Activated T-cell treated with anti-CD3 and anti-CD28 coated beads, Interleukin-2, amount 50 U/mL, for 24 hours (primary cell): Measurements from ENCODE around the gene MILR1.

Source experiments
- DNase-seq: peaks from one replicate; pipeline ENCODE4 v3.0.0-alpha.2; 2020
- H3K27ac Mint-ChIP-seq: 2 replicates; pipeline ENCODE4 v1.8.0; 2020; ENCODE audit warnings: mild to moderate bottlenecking, mixed read lengths
- H3K27me3 Mint-ChIP-seq: 2 replicates; pipeline ENCODE4 v1.8.0; 2020; ENCODE audit warnings: mixed read lengths
- H3K36me3 Mint-ChIP-seq: 2 replicates; pipeline ENCODE4 v1.8.0; 2020; ENCODE audit warnings: low read depth, mixed read lengths
- H3K4me1 Mint-ChIP-seq: 2 replicates; pipeline ENCODE4 v1.8.0; 2020; ENCODE audit warnings: low read depth, mixed read lengths
- H3K4me3 Mint-ChIP-seq: 2 replicates; pipeline ENCODE4 v1.8.0; 2020; ENCODE audit warnings: mild to moderate bottlenecking, moderate library complexity, mixed read lengths
- H3K9me3 Mint-ChIP-seq: 2 replicates; pipeline ENCODE4 v1.8.0; 2020; ENCODE audit warnings: mixed read lengths

MILR1 gene

DNA sequence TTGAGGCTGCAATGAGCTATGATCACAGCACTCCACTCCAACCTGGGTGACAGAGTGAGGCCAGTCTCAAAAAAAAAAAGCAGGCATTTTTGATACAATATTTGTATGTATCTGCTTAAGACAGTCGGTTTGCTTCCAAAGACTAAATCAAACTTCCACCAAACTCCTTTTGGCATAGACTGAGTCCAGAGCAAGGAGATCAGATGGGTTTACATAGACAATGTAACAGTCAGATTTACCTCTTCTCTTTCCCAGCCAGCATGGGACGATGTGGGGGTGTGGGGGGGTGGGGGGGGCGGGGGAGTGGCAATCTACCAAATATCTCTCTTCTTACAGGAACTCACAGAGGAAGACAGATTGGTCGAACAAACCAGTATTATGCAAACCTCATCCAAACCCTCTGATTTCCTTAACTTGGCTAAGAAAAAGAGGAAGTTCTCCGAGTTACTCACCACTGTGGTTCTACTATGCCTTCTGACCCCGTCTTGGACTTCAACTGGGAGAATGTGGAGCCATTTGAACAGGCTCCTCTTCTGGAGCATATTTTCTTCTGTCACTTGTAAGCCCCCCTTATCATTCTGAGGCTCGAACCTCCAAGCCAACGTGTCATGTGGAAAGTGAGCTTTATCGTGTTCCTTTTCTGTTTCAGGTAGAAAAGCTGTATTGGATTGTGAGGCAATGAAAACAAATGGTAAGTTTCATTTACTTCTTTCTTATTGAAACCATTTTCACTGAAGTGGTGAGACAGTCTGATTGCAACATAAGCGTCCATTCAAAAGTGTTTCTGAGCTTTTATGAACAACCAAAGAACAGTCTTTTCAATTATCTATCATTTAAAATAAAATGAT lies at the start of gene MILR1:
Gene MILR1, plus strand, starts transcription at position 451 of the 848 bp plus-strand sequence. Its CDS starts 54 bp downstream, at position 505.
- Mint-ChIP-seq H3K27me3 (no peaks in the 10 kb centered on the region), H3K27ac (no peak within 1 kb of the TSS), H3K4me1 (peaks cover 8% of the 10 kb centered on the region), H3K36me3 (no peaks in the 10 kb centered on the region), H3K4me3 (no peak within 1 kb of the TSS), H3K9me3 (no peaks in the 10 kb centered on the region)
- no peak for DNase-seq

DNA sequence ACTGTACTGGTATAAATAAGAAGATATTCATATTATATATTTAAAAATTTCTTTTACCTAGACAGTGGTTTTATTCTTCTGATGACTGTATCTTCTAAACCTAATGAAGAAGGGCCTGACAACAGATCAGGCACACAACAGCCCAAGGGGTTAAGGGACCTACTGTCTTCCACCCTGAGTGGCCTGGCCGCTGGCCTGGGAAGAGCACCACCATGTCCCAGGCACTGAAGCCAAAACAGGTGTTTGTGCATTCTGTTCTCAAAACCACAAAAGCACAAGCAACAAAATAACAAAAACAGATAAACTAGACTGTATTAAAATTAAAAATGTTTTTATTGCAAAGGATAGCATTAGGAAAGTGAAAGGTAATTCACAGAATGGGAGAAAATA lies 49.2 kb upstream of the MILR1 start:
- H3K27ac Mint-ChIP-seq, result no peak overlapping the region
- H3K9me3 Mint-ChIP-seq, result no peaks in the 10 kb centered on the region
- H3K4me3 Mint-ChIP-seq, result no peak overlapping the region

GRCh38 chr17:64400642-64401041 lies 48.3 kb upstream of the MILR1 start:
- no peaks in the 10 kb centered on the region for H3K27me3 Mint-ChIP-seq
- H3K27ac Mint-ChIP-seq, result no peak overlapping the region
- no peak for DNase-seq
- H3K36me3 Mint-ChIP-seq, result no peaks in the 10 kb centered on the region
- peaks cover 41% of the 10 kb centered on the region for H3K4me1 Mint-ChIP-seq
- H3K9me3 Mint-ChIP-seq, result no peaks in the 10 kb centered on the region
- no peak overlapping the region for H3K4me3 Mint-ChIP-seq

More for the DNA sequence above, 49.2 kb upstream of the MILR1 start:
- H3K36me3 Mint-ChIP-seq, result no peaks in the 10 kb centered on the region
- DNase-seq, result no peak
- no peaks in the 10 kb centered on the region for H3K27me3 Mint-ChIP-seq
- H3K4me1 Mint-ChIP-seq, result peaks cover 44% of the 10 kb centered on the region

DNA sequence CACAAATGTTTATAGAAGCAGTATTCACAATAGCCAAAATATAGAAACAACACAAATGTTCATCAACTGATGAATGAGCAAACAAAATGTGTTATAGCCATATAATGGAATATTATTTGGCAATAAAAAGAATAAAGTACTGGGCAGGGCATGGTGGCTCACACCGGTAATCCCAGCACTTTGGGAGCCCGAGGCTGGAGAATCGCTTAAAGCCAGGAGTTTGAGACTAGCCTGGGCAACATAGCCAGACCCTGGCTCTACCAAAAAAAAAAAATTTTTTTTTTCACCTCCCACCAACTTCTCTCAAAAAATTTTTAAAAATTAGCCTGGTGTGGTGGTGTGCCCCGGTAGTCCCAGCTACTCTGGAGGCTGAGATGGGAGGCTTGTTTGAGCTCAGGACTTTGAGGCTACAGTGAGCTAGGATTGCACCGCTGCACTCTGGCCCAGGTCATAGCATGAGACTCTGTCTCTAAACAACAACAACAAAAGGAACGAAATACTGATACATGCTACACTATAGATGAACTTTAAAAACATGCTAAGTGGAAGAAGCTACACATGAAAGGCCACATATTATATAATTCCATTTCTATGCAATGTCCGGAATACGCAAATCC lies 47.6 kb upstream of the MILR1 start:
- Mint-ChIP-seq H3K4me3 (no peak overlapping the region), H3K27ac (no peak overlapping the region), H3K27me3 (no peaks in the 10 kb centered on the region), H3K36me3 (no peaks in the 10 kb centered on the region), H3K4me1 (peaks cover 35% of the 10 kb centered on the region), H3K9me3 (no peaks in the 10 kb centered on the region)
- no peak for DNase-seq

DNA sequence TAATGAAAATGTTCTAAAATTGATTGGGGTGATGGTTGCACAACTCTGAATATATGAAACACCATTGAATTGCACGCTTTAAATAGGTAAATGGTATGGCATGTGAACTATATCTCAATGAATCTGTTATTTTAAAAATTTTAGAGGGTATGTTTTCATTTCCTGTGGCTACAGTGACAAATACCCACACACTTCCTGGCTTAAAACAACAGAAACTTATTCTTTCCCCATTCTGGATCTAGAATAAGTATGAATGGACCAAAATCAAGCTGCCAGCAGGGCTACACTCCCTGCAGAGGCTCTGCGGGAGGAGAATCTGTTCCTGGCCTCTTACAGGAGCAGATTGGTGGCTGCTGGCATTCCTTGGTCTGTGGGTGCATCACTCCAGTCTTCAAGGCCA lies 47.0 kb upstream of the MILR1 start:
- DNase-seq, result no peak
- no peaks in the 10 kb centered on the region for H3K36me3 Mint-ChIP-seq
- H3K27ac Mint-ChIP-seq, result no peak overlapping the region
- no peaks in the 10 kb centered on the region for H3K9me3 Mint-ChIP-seq
- H3K4me1 Mint-ChIP-seq, result peaks cover 34% of the 10 kb centered on the region
- no peaks in the 10 kb centered on the region for H3K27me3 Mint-ChIP-seq
- no peak overlapping the region for H3K4me3 Mint-ChIP-seq

DNA sequence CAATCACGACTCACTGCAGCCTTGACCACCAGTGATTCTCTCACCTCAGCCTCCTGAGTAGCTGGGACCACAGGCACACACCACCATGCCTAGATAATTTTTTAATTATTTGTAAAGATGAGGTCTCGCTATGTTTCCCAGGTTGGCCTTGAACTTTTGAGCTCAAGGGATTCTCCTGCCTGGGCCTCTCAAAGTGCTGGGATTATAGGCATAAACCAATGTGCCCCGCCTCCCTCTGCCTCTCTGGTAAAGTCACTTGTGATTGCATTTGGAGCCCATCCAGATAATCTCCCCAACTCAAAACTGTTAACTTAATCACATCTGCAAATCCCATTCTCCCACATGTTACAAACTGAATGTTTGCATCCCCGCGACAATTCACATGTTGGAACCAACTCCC lies 46.4 kb upstream of the MILR1 start:
- Mint-ChIP-seq H3K27ac (no peak overlapping the region), H3K9me3 (no peaks in the 10 kb centered on the region), H3K4me3 (no peak overlapping the region), H3K4me1 (peaks cover 34% of the 10 kb centered on the region), H3K36me3 (no peaks in the 10 kb centered on the region), H3K27me3 (no peaks in the 10 kb centered on the region)
- no peak for DNase-seq

DNA sequence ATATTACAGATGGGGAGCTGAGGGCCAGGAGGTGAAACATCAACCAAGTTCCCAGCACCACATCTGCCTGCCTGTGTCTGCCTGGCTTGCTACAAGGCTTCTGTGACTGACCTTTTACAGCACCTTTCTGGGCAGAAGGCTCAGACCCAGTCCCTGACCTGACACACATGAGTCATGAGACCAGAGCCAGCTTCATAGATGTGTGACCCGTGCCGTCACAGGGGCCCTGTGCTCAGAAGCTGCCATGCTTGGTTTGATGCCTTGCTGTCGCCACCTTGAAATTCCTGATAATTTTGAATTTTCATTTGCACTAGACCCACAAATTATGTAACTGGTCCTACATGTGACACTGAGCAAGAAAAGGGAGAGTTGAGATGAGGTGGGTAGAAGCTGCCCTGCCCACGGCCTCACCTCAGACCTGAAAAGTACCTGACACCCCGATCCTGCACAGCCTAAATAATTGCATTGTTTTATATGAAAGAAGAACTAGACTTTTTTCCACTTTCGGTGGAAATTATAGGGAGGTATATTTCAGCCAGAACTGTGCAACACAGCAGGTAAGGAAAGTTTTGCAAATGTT lies 44.9 kb upstream of the MILR1 start:
- Mint-ChIP-seq H3K4me3 (no peak overlapping the region), H3K27ac (no peak overlapping the region), H3K36me3 (no peaks in the 10 kb centered on the region), H3K4me1 (peaks cover 24% of the 10 kb centered on the region), H3K27me3 (no peaks in the 10 kb centered on the region), H3K9me3 (no peaks in the 10 kb centered on the region)
- DNase-seq, result peak; percentile 16

DNA sequence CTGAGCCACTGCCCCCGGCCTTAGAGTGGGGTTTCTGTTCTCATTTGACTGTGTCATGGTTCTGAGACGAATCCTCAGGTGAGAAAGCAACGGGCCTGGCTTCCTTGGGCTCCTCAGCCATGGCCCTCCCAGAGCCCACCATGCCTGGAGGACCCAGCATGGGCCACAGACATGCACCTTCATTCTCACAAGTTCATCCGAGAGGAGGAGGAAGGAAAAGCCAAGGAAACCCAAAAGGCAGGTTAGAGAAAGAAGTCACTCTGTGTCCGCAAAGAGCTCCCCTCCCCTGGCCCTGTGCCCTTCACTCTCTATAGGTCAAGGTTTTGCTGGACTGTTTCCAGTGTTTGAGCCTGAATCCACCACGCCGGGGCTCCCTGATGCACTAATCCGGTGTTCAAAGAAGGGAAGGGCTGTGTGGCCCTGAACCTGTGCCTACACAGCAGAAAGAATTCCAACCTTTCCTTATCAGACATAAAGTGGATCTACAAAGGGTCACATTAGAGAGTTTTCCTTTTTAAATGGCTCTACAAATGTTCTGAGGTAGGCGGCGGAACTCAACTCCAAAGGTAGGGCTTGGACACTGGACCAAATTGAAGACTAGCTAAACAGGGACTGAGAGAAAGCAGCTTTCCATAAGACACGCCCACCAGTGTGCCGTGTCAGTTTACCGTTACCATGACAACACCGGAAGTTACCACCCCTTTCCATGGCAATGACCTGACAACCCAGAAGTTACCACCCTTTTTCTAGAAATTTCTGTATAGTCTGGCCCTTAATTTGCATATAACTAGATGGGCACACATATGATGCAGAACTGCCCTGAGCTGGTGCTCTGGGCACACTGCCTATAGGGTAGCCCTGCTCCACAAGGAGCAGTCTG lies 42.4 kb upstream of the MILR1 start:
- Mint-ChIP-seq H3K4me3 (no peak overlapping the region), H3K27me3 (no peaks in the 10 kb centered on the region), H3K4me1 (peaks cover 11% of the 10 kb centered on the region), H3K27ac (no peak overlapping the region), H3K36me3 (no peaks in the 10 kb centered on the region), H3K9me3 (no peaks in the 10 kb centered on the region)
- DNase-seq, result peak; percentile 13

- no peaks in the 10 kb centered on the region for H3K27me3 Mint-ChIP-seq
- H3K4me3 Mint-ChIP-seq, result no peak overlapping the region
- H3K27ac Mint-ChIP-seq, result no peak overlapping the region
- no peaks in the 10 kb centered on the region for H3K36me3 Mint-ChIP-seq
- DNase-seq, result peak; percentile 27
- H3K4me1 Mint-ChIP-seq, result peaks cover 13% of the 10 kb centered on the region
- no peaks in the 10 kb centered on the region for H3K9me3 Mint-ChIP-seq
Observed at GRCh38 chr17:64410750-64411490, 38.0 kb upstream of the MILR1 start.

GRCh38 chr17:64411999-64412771 lies 36.7 kb upstream of the MILR1 start:
- Mint-ChIP-seq H3K27ac (peak overlapping the region; percentile 68), H3K4me1 (peaks cover 11% of the 10 kb centered on the region), H3K9me3 (no peaks in the 10 kb centered on the region), H3K36me3 (no peaks in the 10 kb centered on the region), H3K27me3 (no peaks in the 10 kb centered on the region), H3K4me3 (peak overlapping the region; percentile 20)
- no peak for DNase-seq

DNA sequence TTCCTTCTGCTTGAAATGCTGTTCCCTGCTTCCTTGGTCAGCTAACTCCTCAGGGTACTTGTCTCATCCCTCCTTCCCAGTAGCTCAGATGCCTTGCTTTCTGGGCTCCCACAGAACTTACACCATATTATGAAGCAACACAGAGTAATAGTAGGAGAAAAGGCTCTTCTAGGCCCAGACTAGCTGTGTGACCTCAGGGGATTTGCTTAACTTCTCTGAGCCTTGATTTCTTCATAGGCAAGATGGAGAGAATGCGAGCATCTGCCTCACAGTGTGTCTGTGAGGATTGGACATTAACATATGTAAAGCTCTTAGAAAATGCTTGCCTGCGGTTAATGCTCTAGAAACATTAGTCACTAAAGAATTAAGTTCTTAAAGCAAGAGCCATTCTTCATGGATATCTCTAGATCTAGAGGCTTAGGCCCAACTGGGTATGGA lies 36.0 kb upstream of the MILR1 start:
- no peaks in the 10 kb centered on the region for H3K9me3 Mint-ChIP-seq
- H3K27ac Mint-ChIP-seq, result no peak overlapping the region
- H3K36me3 Mint-ChIP-seq, result no peaks in the 10 kb centered on the region
- H3K4me1 Mint-ChIP-seq, result peaks cover 11% of the 10 kb centered on the region
- no peaks in the 10 kb centered on the region for H3K27me3 Mint-ChIP-seq
- no peak overlapping the region for H3K4me3 Mint-ChIP-seq
- no peak for DNase-seq

GRCh38 chr17:64413513-64413912 lies 35.4 kb upstream of the MILR1 start:
- Mint-ChIP-seq H3K4me3 (no peak overlapping the region), H3K36me3 (no peaks in the 10 kb centered on the region), H3K4me1 (peaks cover 11% of the 10 kb centered on the region), H3K27ac (no peak overlapping the region), H3K9me3 (no peaks in the 10 kb centered on the region), H3K27me3 (no peaks in the 10 kb centered on the region)
- no peak for DNase-seq
